Endometrial microvascular endothelial cells (primary cell): ENCODE measurements around the gene MAN2A1. TPM values are rescaled to one million over a fixed set of nuclear protein-coding genes. Genes with fewer than 3 reads are reported as not detected.

Experiments used
- in situ Hi-C: cut with HindIII; loops from 2 replicates; pipeline ENCODE4 v1.10.0; 2017; ENCODE audit warnings: low sequenced_read_pairs, low pct_unique_long_range_greater_than_20kb; ENCODE audit errors: inconsistent ontology term
- total RNA-seq: library from RNA; depleted of rRNA; stranded (reverse); fragments of >200 nt; gene quantifications from one replicate; pipeline ENCODE4 v1.2.3, GENCODE V29; 2015; ENCODE audit errors: inconsistent ontology term

The MAN2A1 gene
- total RNA-seq = 89.2 TPM

GRCh38 chr5:109689740-109690241 is at the start of gene MAN2A1:
Gene MAN2A1, plus strand, starts transcription at chr5:109689927. Its CDS starts 491 bp downstream, at chr5:109690418.
- in situ Hi-C loops = no loop called here

GRCh38 chr5:109640976-109641375 is 48.8 kb upstream of the MAN2A1 start:
- in situ Hi-C loops = no loop called here

GRCh38 chr5:109643791-109644350 is 45.9 kb upstream of the MAN2A1 start:
- in situ Hi-C loops = no loop called here

- in situ Hi-C loops = no loop called here
Observed at GRCh38 chr5:109644829-109645228, 44.9 kb upstream of the MAN2A1 start.

- in situ Hi-C loops = no loop called here
Observed at GRCh38 chr5:109645707-109646192, 44.0 kb upstream of the MAN2A1 start.

GRCh38 chr5:109649318-109649717 is 40.4 kb upstream of the MAN2A1 start:
- in situ Hi-C loops = no loop called here

GRCh38 chr5:109650493-109650892 is 39.2 kb upstream of the MAN2A1 start:
- in situ Hi-C loops = no loop called here

GRCh38 chr5:109652096-109652495 is 37.6 kb upstream of the MAN2A1 start:
- in situ Hi-C loops = no loop called here

GRCh38 chr5:109653042-109653441 is 36.7 kb upstream of the MAN2A1 start:
- in situ Hi-C loops = no loop called here

- in situ Hi-C loops = no loop called here
Observed at GRCh38 chr5:109653561-109654239, 36.0 kb upstream of the MAN2A1 start.

GRCh38 chr5:109654455-109654854 is 35.3 kb upstream of the MAN2A1 start:
- in situ Hi-C loops = no loop called here

- in situ Hi-C loops = no loop called here
Observed at GRCh38 chr5:109655841-109656240, 33.9 kb upstream of the MAN2A1 start.

- in situ Hi-C loops = no loop called here
Observed at GRCh38 chr5:109656829-109657228, 32.9 kb upstream of the MAN2A1 start.

- in situ Hi-C loops = no loop called here
Observed at GRCh38 chr5:109659901-109660300, 29.8 kb upstream of the MAN2A1 start.

- in situ Hi-C loops = no loop called here
Observed at GRCh38 chr5:109660301-109660700, 29.4 kb upstream of the MAN2A1 start.

GRCh38 chr5:109668237-109668636 is 21.5 kb upstream of the MAN2A1 start:
- in situ Hi-C loops = no loop called here

GRCh38 chr5:109668668-109669422 is 20.9 kb upstream of the MAN2A1 start:
- in situ Hi-C loops = no loop called here

- in situ Hi-C loops = no loop called here
Observed at GRCh38 chr5:109669991-109670706, 19.6 kb upstream of the MAN2A1 start.

GRCh38 chr5:109671136-109671535 is 18.6 kb upstream of the MAN2A1 start:
- in situ Hi-C loops = no loop called here
